Articular chondrocyte of knee joint (primary cell): ENCODE measurements around the gene DENR. TPM values are rescaled to one million over a fixed set of nuclear protein-coding genes. Genes with fewer than 3 reads are reported as not detected.

ENCODE experiments used
- small RNA-seq: library from RNA; depleted of rRNA; stranded (forward); fragments of <200 nt; gene quantifications from one replicate; pipeline ENCODE3, GENCODE V24; 2012
- total RNA-seq: library from RNA; depleted of rRNA; stranded (reverse); fragments of >200 nt; gene quantifications from 2 replicates; pipeline ENCODE4 v1.2.3, GENCODE V29; 2012

Gene DENR
- total RNA-seq: 48.1 and 51.4 TPM in 2 replicates

GRCh38 chr12:122752464-122753318 is at the start of gene DENR:
DENR (plus strand) TSS chr12:122752824; CDS start chr12:122753702, 878 bp downstream.

GRCh38 chr12:122702890-122703611 is 49.6 kb upstream of the DENR start, which contains the start of gene HCAR2:
HCAR2 (minus strand) TSS chr12:122703357; CDS start chr12:122703283, 74 bp downstream.

GRCh38 chr12:122716658-122717057 is 36.0 kb upstream of the DENR start, which contains the start of gene HCAR3:
HCAR3 (minus strand) TSS chr12:122716811; CDS start chr12:122716737, 74 bp downstream.

GRCh38 chr12:122730215-122731014 is 22.2 kb upstream of the DENR start, which contains the start of gene HCAR1:
HCAR1 (minus strand) TSS chr12:122730844; CDS start chr12:122730339, 505 bp downstream.

Small RNA genes within 50 kb of the gene (small RNA-seq; reads per million reads assigned to genes)
- not detected for gene AC026333.2
- gene RF00019: not detected

Other genes starting within 250 kb of the DENR start
- gene RSRC2, start 225.9 kb upstream of the DENR start, total RNA-seq: 58.1 and 73.3 TPM in 2 replicates
- gene KNTC1, start 225.6 kb upstream of the DENR start, total RNA-seq: 23.5 and 31.7 TPM in 2 replicates
- not detected in 2 replicates for gene HCAR2, start 49.5 kb upstream of the DENR start, total RNA-seq
- not detected in 2 replicates for gene HCAR3, start 36.0 kb upstream of the DENR start, total RNA-seq
- gene HCAR1, start 22.0 kb upstream of the DENR start, total RNA-seq: 0.22 and 0.26 TPM in 2 replicates
- 0.86 and 0.91 TPM in 2 replicates for gene CCDC62, start 21.7 kb downstream of the DENR start, total RNA-seq
- 12.2 and 14.5 TPM in 2 replicates for gene HIP1R, start 82.6 kb downstream of the DENR start, total RNA-seq
- 18.6 and 20.6 TPM in 2 replicates for gene VPS37B, start 143.3 kb downstream of the DENR start, total RNA-seq
- 8.3 and 9.4 TPM in 2 replicates for gene ABCB9, start 213.6 kb downstream of the DENR start, total RNA-seq
- gene OGFOD2, start 222.4 kb downstream of the DENR start, total RNA-seq: 7.1 and 9.4 TPM in 2 replicates
- 140 and 154 TPM in 2 replicates for gene ARL6IP4, start 227.9 kb downstream of the DENR start, total RNA-seq